Measurements from ENCODE around the gene RNF25. TPM values are rescaled to one million over a fixed set of nuclear protein-coding genes. Genes with fewer than 3 reads are reported as not detected.

RNF25 gene
- total RNA-seq, 2 experiments from 2014 or later = 9.6 to 10.4 TPM

DNA sequence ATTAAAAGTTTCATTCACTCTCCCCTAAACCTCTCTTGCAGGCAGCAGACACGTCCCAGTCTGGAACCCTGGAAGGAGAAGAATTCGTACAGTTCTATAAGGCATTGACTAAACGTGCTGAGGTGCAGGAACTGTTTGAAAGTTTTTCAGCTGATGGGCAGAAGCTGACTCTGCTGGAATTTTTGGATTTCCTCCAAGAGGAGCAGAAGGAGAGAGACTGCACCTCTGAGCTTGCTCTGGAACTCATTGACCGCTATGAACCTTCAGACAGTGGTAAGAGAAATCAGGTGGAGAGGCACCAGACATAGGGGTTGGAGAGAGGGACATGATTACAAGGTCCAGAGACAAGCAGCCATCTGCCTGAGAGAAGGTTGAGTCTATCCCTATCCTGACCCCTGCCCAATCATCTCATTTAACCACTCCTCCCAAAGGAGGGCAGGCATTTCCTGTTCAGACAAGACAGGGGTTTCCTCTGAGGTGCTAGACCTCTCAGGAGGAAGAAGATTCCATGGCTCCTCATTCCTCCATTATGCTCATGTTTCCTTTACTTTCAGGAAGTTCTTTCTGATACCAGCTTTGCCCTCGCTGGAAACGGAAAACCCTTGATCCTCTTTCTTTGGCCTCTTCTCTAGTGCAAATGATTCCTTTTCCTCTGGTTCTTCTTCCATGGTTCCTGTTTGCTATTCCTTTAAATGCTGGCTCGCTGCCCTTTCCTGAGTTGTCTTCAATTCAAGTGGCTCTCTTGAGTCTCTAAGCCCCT is 49.0 kb downstream of the RNF25 start:
- Mint-ChIP-seq H3K4me1 (ENCODE audit: low read depth) (no peaks in the 10 kb centered on the region), H3K27ac (no peak overlapping the region), H3K27me3 (ENCODE audit: low read depth) (no peaks in the 10 kb centered on the region), H3K36me3 (ENCODE audit: low read depth) (no peaks in the 10 kb centered on the region), H3K4me3 (no peak overlapping the region), H3K9me3 (no peaks in the 10 kb centered on the region)
- intact Hi-C loops (cut with micrococcal nuclease) = no loop called here
- no peak for DNase-seq
- CTCF ChIA-PET = no interaction called here

- Mint-ChIP-seq H3K4me1 (ENCODE audit: low read depth) (no peaks in the 10 kb centered on the region), H3K27ac (no peak overlapping the region), H3K4me3 (no peak overlapping the region), H3K27me3 (ENCODE audit: low read depth) (no peaks in the 10 kb centered on the region), H3K9me3 (no peaks in the 10 kb centered on the region), H3K36me3 (ENCODE audit: low read depth) (no peaks in the 10 kb centered on the region)
- intact Hi-C loops (cut with micrococcal nuclease) = no loop called here
- DNase-seq = no peak
- CTCF ChIA-PET = no interaction called here
Observed at GRCh38 chr2:218621007-218621406, 50.8 kb downstream of the RNF25 start.

- no peaks in the 10 kb centered on the region for H3K36me3 Mint-ChIP-seq (ENCODE audit: low read depth)
- H3K9me3 Mint-ChIP-seq = no peaks in the 10 kb centered on the region
- H3K4me3 Mint-ChIP-seq = no peak overlapping the region
- DNase-seq = peak; percentile 9
- intact Hi-C loops (cut with micrococcal nuclease) = no loop called here
- CTCF ChIA-PET = no interaction called here
- H3K27ac Mint-ChIP-seq = no peak overlapping the region
- no peaks in the 10 kb centered on the region for H3K4me1 Mint-ChIP-seq (ENCODE audit: low read depth)
- no peaks in the 10 kb centered on the region for H3K27me3 Mint-ChIP-seq (ENCODE audit: low read depth)
Observed at GRCh38 chr2:218618102-218618860, 53.5 kb downstream of the RNF25 start.

DNA sequence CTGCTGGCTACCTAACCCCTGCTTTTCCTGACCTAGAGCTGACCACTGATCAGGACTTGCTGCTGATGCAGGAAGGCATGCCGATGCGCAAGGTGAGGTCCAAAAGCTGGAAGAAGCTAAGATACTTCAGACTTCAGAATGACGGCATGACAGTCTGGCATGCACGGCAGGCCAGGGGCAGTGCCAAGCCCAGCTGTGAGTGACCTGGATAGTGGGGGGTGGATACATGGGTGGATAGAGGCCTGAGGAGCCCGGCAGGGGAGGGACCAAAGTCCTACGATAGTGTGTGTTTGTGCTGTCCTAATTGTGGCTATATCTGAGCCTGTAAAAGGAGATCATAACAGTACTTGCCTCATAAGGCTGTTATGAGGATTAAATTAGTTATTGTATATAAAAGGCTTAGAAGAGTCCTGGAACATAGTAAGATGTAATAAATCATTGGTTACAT is 55.9 kb downstream of the RNF25 start:
- Mint-ChIP-seq H3K36me3 (ENCODE audit: low read depth) (no peaks in the 10 kb centered on the region), H3K9me3 (no peaks in the 10 kb centered on the region), H3K4me3 (no peak overlapping the region), H3K27ac (no peak overlapping the region), H3K4me1 (ENCODE audit: low read depth) (no peaks in the 10 kb centered on the region), H3K27me3 (ENCODE audit: low read depth) (no peaks in the 10 kb centered on the region)
- intact Hi-C loops (cut with micrococcal nuclease) = no loop called here
- CTCF ChIA-PET = interaction anchor here (1.5 to 1.7 kb wide), 2 partner anchors 12 to 43 kb away, joined by 3 to 4 read pairs; no protein-coding TSS in a partner anchor
- no peak for DNase-seq

Other genes with a start within 250 kb of the RNF25 start
- 10 to 100 TPM; 21.7 to 23.2 TPM for gene USP37, start 103.7 kb downstream of the RNF25 start, total RNA-seq
- 10 to 100 TPM; 74.3 to 78.6 TPM for gene CNOT9, start 103.2 kb downstream of the RNF25 start, total RNA-seq
- gene PLCD4, start 64.1 kb downstream of the RNF25 start, total RNA-seq = under 1 TPM; 0.19 to 0.49 TPM
- 10 to 100 TPM; 28.0 to 28.4 TPM for gene ZNF142, start 12.4 kb downstream of the RNF25 start, total RNA-seq
- 10 to 100 TPM; 61.3 to 63.6 TPM for gene BCS1L, start 12.3 kb downstream of the RNF25 start, total RNA-seq
- 10 to 100 TPM; 14.7 to 15.1 TPM for gene STK36, start 84 bp upstream of the RNF25 start, total RNA-seq
- gene TTLL4, start 38.8 kb upstream of the RNF25 start, total RNA-seq = 10 to 100 TPM; 23.7 to 24.7 TPM
- not detected for gene CYP27A1, start 110.1 kb upstream of the RNF25 start, total RNA-seq
- not detected for gene PRKAG3, start 159.8 kb upstream of the RNF25 start, total RNA-seq
- gene WNT6, start 187.8 kb upstream of the RNF25 start, total RNA-seq = not detected
- gene WNT10A, start 208.8 kb upstream of the RNF25 start, total RNA-seq = 1 to 10 TPM; 1.1 to 1.3 TPM